LNCAP (cell line): ENCODE measurements around the gene FRMD1.

Source experiments
- TF ChIP-seq, protein P1 (sequence below): fragments of 450-650 bp; IDR thresholded peaks from 2 replicates; pipeline ENCODE4 v1.5.1; 2017; ENCODE audit warnings: mild to moderate bottlenecking

The FRMD1 gene

DNA sequence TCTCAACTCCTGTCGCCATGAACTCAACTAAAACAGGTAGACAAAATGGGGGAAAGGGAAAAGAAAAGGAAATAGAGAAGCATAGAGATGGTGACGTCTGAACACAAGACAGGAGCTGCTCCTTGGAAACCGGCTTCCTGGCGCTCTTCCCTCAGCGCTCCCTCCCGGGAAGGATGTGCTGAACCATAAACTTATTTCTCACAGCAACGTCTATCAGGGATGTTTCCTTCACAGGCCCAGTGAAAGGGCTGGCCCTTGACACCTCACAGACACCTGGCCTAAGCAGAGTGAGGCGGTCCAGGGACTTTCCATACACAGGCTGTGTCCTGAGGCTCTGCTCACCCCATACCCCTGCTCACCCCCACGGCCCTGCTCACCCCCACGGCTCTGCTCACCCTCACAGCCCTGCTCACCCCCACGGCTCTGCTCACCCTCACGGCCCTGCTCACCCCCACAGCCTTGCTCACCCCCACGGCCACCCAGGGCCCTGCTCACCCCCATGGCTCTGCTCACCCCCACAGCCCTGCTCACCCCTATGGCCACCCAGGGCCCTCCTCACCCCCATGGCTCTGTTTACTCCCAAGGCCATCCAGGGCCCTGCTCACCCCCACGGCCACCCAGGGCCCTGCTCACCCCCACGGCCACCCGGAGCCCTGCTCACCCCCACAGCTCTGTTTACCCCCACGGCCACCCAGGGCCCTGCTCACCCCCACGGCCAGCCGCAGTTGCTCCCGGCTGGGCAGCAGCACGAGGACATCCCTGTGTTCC, 653 bp downstream of the FRMD1 start:
- TF ChIP-seq, protein P1, sequence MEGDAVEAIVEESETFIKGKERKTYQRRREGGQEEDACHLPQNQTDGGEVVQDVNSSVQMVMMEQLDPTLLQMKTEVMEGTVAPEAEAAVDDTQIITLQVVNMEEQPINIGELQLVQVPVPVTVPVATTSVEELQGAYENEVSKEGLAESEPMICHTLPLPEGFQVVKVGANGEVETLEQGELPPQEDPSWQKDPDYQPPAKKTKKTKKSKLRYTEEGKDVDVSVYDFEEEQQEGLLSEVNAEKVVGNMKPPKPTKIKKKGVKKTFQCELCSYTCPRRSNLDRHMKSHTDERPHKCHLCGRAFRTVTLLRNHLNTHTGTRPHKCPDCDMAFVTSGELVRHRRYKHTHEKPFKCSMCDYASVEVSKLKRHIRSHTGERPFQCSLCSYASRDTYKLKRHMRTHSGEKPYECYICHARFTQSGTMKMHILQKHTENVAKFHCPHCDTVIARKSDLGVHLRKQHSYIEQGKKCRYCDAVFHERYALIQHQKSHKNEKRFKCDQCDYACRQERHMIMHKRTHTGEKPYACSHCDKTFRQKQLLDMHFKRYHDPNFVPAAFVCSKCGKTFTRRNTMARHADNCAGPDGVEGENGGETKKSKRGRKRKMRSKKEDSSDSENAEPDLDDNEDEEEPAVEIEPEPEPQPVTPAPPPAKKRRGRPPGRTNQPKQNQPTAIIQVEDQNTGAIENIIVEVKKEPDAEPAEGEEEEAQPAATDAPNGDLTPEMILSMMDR = no peak

DNA sequence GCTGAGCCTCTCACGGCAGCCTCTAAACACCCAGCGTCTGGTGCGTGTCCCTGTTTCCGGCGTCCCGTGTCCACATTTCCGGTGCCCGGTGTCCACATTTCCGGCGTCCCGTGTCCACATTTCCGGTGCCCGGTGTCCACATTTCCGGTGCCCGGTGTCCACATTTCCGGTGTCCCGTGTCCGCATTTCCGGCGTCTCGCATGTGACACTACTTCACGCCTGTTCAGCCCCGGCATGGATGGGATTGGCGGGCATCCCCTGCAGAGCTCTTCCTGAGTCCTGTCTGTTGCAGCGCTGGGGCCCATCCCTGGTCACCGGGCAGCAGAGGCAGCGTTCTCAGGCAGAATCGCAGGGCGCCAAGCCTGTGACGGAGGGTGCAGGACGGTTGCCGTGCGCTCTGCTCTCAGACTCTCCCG, 3.2 kb downstream of the FRMD1 start:
- TF ChIP-seq, protein P1 = no peak

DNA sequence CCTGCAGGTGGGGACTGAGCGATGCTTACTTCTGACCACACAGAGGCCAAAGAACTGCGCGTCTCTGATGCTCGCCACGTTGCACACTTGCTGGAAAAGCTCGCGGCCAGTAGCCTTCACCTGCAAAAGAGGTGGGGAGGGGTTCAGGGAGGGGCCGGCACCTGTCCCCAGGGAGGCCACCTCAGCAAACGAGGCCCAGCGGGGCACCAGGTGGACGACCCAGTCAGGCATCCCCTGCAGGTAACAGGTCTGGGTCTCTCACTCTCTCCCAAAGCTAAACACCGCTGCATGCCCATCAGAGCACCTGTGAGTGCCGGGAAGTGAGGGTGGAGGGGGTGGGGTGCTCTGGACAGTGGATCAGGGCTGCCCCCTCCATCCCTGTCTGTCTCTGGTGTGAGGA, 3.8 kb downstream of the FRMD1 start:
- TF ChIP-seq, protein P1 = no peak

DNA sequence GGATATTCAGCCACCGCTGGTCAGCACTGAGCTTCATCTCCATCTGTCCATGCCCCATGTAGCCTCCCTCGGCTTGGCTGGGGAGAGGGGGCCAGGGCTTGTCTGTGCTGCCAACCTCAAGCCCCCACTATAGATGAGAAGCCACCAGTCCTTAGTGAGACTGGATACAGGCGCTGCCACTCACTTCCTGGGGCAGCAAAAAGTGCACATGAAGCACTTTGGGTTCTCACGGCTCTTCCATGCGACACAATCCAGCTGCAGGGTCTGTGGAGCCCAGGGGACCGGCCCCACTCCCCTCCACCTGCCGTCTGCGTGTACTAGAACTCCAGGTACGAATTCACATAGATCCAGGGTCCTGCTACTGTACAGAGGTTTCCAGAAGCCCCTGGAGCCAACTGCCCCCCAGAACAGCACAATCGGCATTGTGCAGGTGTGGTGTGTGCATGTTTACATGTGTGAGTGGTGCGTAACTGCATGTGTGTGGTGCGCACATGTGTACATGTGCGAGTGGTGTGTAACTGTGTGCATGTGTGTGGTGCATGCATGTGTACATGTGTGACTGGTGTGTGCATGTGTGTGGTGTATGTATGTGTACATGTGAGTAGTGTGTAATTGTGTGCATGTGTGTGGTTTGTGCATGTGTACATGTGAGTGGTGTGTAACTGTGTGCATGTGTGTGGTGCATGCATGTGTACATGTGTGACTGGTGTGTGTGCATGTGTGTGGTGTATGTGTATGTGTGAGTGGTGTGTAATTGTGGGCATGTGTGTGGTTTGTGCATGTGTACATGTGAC, 4.9 kb downstream of the FRMD1 start:
- TF ChIP-seq, protein P1 = no peak

DNA sequence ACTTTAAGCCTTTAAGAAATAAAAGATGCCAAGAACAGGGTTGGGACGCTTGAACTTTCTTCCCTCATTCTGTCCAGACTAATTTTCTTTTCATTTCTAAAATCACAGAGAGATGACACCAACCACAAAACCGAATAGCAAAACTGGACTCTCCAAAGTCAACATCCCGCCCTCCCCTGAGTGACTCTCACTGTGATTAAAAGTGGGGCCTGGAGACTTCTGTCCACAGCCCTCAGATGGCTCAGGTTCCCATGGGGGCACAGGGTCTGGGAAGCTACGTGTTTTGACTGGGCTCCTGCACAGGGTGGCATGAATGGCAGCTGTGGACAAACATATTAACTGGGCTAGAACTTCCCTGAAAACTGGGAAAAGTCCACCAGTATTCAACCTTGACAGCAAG, 6.3 kb downstream of the FRMD1 start:
- TF ChIP-seq, protein P1 = no peak

DNA sequence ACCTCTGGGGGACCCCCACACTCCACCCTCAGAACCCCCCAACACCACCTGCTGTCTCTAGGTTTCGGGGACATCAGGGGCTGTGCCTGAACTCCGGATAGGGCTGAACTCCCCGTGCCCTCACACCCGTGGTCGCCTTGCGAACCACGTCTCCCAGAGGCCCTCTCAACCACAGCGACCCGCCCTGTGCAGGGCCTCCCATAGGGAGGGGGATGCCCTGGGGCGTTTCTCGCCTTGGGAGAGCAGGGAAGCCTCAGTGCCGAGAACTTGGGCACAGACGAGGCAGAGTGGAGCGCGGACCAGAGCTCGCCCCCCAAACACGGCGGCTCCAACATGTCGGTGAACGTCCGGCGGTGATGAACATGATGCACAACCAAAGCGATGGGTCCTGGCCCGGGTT, 6.8 kb downstream of the FRMD1 start:
- TF ChIP-seq, protein P1 = no peak

DNA sequence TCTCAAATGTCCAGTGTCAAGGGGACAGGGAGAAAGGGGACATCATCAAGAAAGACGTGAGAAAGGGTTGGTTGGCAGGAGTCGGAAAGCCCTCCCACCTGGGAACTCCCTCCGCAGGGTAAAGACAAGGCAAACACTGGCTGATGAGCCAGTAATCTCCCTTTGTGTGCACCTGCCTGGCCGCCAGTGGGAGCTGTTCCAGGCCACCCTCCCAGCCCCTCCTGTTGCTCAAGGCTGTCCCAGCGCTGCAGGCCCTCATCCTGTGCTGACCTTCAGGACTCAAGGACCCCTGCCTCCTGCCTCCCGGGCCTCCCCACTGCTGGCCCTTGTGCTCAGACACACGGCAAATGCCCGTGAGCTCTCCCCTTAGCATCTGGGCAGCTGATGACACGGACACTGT, 7.4 kb downstream of the FRMD1 start:
- TF ChIP-seq, protein P1 = no peak
